GM18508 (cell line): Measurements from ENCODE around the gene CTTN.

ENCODE experiments used
- ATAC-seq: cut with Tn5 transposase; IDR thresholded peaks from one replicate; pipeline ENCODE4 v1.9.1; 2021; ENCODE audit warnings: moderate number of reproducible peaks; ENCODE audit not compliant: insufficient read depth, unreplicated experiment

The CTTN gene

GRCh38 chr11:70397983-70398833 is at the start of gene CTTN:
CTTN (plus strand) TSS chr11:70398529; CDS start chr11:70407298, 8,769 bp downstream.
- no peak for ATAC-seq

GRCh38 chr11:70348608-70349007 is 49.7 kb upstream of the CTTN start:
- no peak for ATAC-seq

GRCh38 chr11:70351646-70352045 is 46.7 kb upstream of the CTTN start:
- ATAC-seq = no peak

GRCh38 chr11:70352100-70352499 is 46.2 kb upstream of the CTTN start:
- ATAC-seq = no peak

GRCh38 chr11:70352601-70353000 is 45.7 kb upstream of the CTTN start:
- ATAC-seq = no peak

GRCh38 chr11:70353329-70353728 is 45.0 kb upstream of the CTTN start:
- no peak for ATAC-seq

- no peak for ATAC-seq
These were observed 44.3 kb upstream of the CTTN start for GRCh38 chr11:70353900-70354568.

- no peak for ATAC-seq
These were observed 43.7 kb upstream of the CTTN start for GRCh38 chr11:70354629-70355028.

GRCh38 chr11:70358753-70359152 is 39.6 kb upstream of the CTTN start:
- no peak for ATAC-seq

- ATAC-seq = no peak
These were observed 38.7 kb upstream of the CTTN start for GRCh38 chr11:70359451-70360205.

GRCh38 chr11:70360211-70360610 is 38.1 kb upstream of the CTTN start:
- ATAC-seq = no peak

- ATAC-seq = no peak
These were observed 34.2 kb upstream of the CTTN start for GRCh38 chr11:70364178-70364577.

- ATAC-seq = no peak
These were observed 33.4 kb upstream of the CTTN start for GRCh38 chr11:70364745-70365543.

GRCh38 chr11:70365544-70365927 is 32.8 kb upstream of the CTTN start:
- ATAC-seq = no peak

- no peak for ATAC-seq
These were observed 31.3 kb upstream of the CTTN start for GRCh38 chr11:70367071-70367470.

- ATAC-seq = no peak
These were observed 29.4 kb upstream of the CTTN start for GRCh38 chr11:70368961-70369360.

- ATAC-seq = no peak
These were observed 27.1 kb upstream of the CTTN start for GRCh38 chr11:70371241-70371640.

GRCh38 chr11:70372076-70372475 is 26.3 kb upstream of the CTTN start:
- no peak for ATAC-seq

GRCh38 chr11:70376621-70377020 is 21.7 kb upstream of the CTTN start:
- no peak for ATAC-seq

GRCh38 chr11:70377645-70378044 is 20.7 kb upstream of the CTTN start:
- ATAC-seq = no peak
